ENCODE results near the gene POU2F3. TPM values are rescaled to one million over a fixed set of nuclear protein-coding genes. Genes with fewer than 3 reads are reported as not detected.

Gene POU2F3
- total and polyA plus RNA-seq, 2 of the 4 experiments (the other 2 are of a cell fraction): under 0.01 to 0.09 TPM

DNA sequence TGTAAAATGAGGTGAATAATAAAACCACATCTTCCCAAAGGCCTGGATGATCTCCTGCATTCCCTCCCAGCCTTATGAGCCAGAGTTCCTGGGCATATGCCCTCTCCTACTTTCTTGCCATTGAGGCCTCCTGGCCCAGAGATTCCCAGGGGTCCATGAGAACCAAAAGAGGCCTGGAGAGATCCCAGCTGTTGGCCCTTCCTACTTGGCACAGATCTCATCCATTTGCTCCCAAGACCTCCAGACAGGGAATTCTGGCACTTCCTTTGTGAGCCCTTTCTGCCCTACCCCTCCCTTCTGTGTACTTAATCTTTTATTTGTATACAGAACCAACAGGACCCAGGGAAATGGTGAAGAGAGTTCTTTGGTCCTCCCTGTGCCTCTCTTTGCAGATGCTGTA, 21.4 kb downstream of the POU2F3 start:
- DNase-seq: no peak

More for the DNA sequence above, 21.4 kb downstream of the POU2F3 start:
- no peak overlapping the region for H4K8ac ChIP-seq (ENCODE audit: low read depth in 2 of 2, low read length in 2 of 2)
- H3K14ac ChIP-seq (replicated peaks; ENCODE audit: low read depth, low read length): no peak overlapping the region
- no peaks in the 10 kb centered on the region for H3K36me3 ChIP-seq (ENCODE audit: control insufficient read depth, insufficient read depth, low read length)
- no peak overlapping the region for H3K9ac ChIP-seq (ENCODE audit: low read depth, low read length)
- peaks cover 61% of the 10 kb centered on the region for H3K27me3 ChIP-seq (ENCODE audit: control insufficient read depth, insufficient read depth, low read length)
- intact Hi-C loops (cut with micrococcal nuclease) (no loop called here), in situ Hi-C loops (cut with MboI; ENCODE audit: low sequenced_read_pairs) (no loop called here), dilution Hi-C loops (cut with HindIII; ENCODE audit: low sequenced_read_pairs, unreplicated experiment) (no loop called here)
- H3K23ac ChIP-seq (ENCODE audit: low read depth, low read length): no peak overlapping the region
- TF ChIP-seq FOS (IDR thresholded peaks at IDR 0.05; ENCODE audit: low read depth, low read length) (no peak), MXI1 (IDR thresholded peaks at IDR 0.05; ENCODE audit: borderline replicate concordance, low read depth, low read length) (no peak)
- CTCF ChIA-PET: no interaction called here
- no peaks in the 10 kb centered on the region for H3K9me1 ChIP-seq (ENCODE audit: insufficient read depth, low read length)
- H3K9me3 ChIP-seq (ENCODE audit: control insufficient read depth, insufficient read depth, low read length): no peaks in the 10 kb centered on the region
- no peak overlapping the region for H2AK5ac ChIP-seq (ENCODE audit: low read depth, low read length)
- no peak overlapping the region for H2BK5ac ChIP-seq (ENCODE audit: low read depth, low read length, poor library complexity, severe bottlenecking)
- no peaks in the 10 kb centered on the region for H4K20me1 ChIP-seq (ENCODE audit: insufficient read depth, low read length)
- BruUV-seq (replicated peaks): no TSS peak
- H2AK9ac ChIP-seq (replicated peaks; ENCODE audit: low read depth, low read length, poor library complexity): no peak overlapping the region
- no peak overlapping the region for H4K91ac ChIP-seq (ENCODE audit: insufficient read depth, low read depth, low read length)
- H2BK20ac ChIP-seq (ENCODE audit: low read depth, low read length): no peak overlapping the region
- H3K4me1 ChIP-seq (ENCODE audit: control insufficient read depth, insufficient read depth, low read length): no peaks in the 10 kb centered on the region
- H3K4me3 ChIP-seq (ENCODE audit: insufficient read depth, low read depth, low read length): no peak overlapping the region
- no peak overlapping the region for H3K27ac ChIP-seq (ENCODE audit: insufficient read depth, low read length)
- no peak overlapping the region for H3K4ac ChIP-seq (ENCODE audit: low read depth, low read length)
- H3K4me2 ChIP-seq (ENCODE audit: low read depth, low read length): no peak overlapping the region
- no peak overlapping the region for H2AFZ ChIP-seq (replicated peaks; ENCODE audit: low read length, poor library complexity)
- ATAC-seq (ENCODE audit: low read depth): no peak
- no peak overlapping the region for H4K5ac ChIP-seq (ENCODE audit: low read depth, low read length)
- POLR2A ChIA-PET (ENCODE audit: unreplicated experiment): no interaction called here
- no peak overlapping the region for H2BK120ac ChIP-seq (ENCODE audit: low read depth, low read length)
- H2BK15ac ChIP-seq (ENCODE audit: low read depth, low read length): no peak overlapping the region
- H3K79me1 ChIP-seq (ENCODE audit: low read depth in 1 of 2, low read length in 2 of 2): no peaks in the 10 kb centered on the region
- H3K56ac ChIP-seq (ENCODE audit: extremely low read depth, insufficient read depth, low read length): no peak overlapping the region
- no peak overlapping the region for H3K18ac ChIP-seq (ENCODE audit: low read depth, low read length)
